Uterus (tissue), 4 donors: ENCODE data around the gene SPTAN1. TPM values are rescaled to one million over a fixed set of nuclear protein-coding genes. Genes with fewer than 3 reads are reported as not detected.

Experiments
- DNase-seq, 2 donors: peaks; one replicate each; pipeline ENCODE4 v3.0.0-alpha.2; 2019 to 2020
- H3K27ac ChIP-seq, 2 donors: fragments of 200-600 bp; sonication (generic); 1 replicate in 1 of 2; 2 replicates in 1 of 2; pipeline ENCODE4 v1.5.1; 2016 to 2018
- H3K27me3 ChIP-seq, 2 donors: fragments of 200-600 bp; sonication (generic); one replicate each; pipeline ENCODE4 v1.5.1; 2018 to 2019; ENCODE audit warnings: control low read depth in 1 of 2
- H3K36me3 ChIP-seq, 2 donors: fragments of 200-600 bp; sonication (generic); one replicate each; pipeline ENCODE4 v1.5.1; 2019; ENCODE audit warnings: control low read depth in 1 of 2
- H3K4me1 ChIP-seq, 2 donors: fragments of 200-600 bp; sonication (generic); one replicate each; pipeline ENCODE4 v1.5.1; 2018 to 2019; ENCODE audit warnings: control low read depth in 1 of 2
- H3K4me3 ChIP-seq, 2 donors: fragments of 200-600 bp; sonication (generic); 1 replicate in 1 of 2; 2 replicates in 1 of 2; pipeline ENCODE4 v1.5.1; 2018 to 2019; ENCODE audit warnings: mild to moderate bottlenecking in 1 of 2
- H3K9me3 ChIP-seq, 2 donors: fragments of 200-600 bp; sonication (generic); one replicate each; pipeline ENCODE4 v1.5.1; 2019; ENCODE audit warnings: control low read depth in 1 of 2
- POLR2A ChIP-seq, 2 donors: fragments of 450-650 bp; IDR thresholded peaks; one replicate each; pipeline ENCODE4 v1.6.1; 2016; ENCODE audit warnings: antibody characterized with exemption in 2 of 2, mild to moderate bottlenecking in 1 of 2, moderate library complexity in 1 of 2
- intact Hi-C: fragments of 100-400 bp; cut with DNase I; formaldehyde crosslinking; loops from one replicate; pipeline ENCODE4 v1.15.1; 2023; ENCODE audit warnings: low total_unique reads
- total RNA-seq, 4 donors: library from RNA; depleted of rRNA in 3 of 4; stranded (reverse); fragments of >200 nt in 3 of 4; gene quantifications; one replicate each; pipeline versions ENCODE4 v1.1.0 to v1.2.4, GENCODE V29; 2014 to 2023
- TF ChIP-seq, protein P1 (sequence below), 4 experiments: fragments of 200-600 bp in 2 of 4; fragments of 450-650 bp in 2 of 4; sonication (generic) in 2 of 4; IDR thresholded peaks; one replicate each; pipeline ENCODE4 v1.5.1; 2016 to 2019; ENCODE audit warnings: antibody characterized with exemption in 4 of 4, mild to moderate bottlenecking in 2 of 4, moderate library complexity in 1 of 4
- donor health status: DM: yes; HTN: yes; CAD: no.

Gene SPTAN1
- total RNA-seq, 4 donors from 2014 or later = 244 to 521 (median 335) TPM

DNA sequence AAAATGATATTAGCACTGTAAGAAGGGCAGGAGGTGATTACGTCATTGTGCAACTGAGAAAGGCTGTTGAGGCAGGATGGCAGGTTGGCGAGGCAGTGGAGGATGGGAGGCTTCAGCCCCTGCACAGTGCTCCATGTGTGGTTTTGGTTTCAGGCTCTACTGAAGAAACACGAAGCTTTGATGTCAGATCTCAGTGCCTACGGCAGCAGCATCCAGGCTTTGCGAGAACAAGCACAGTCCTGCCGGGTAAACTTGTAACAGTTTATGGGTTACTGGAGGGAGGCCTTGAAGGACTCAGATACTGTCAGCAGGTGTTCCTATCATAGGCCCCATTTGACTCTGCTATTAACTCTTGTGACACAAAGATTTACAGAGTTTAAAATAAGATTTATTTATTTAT, 35.1 kb downstream of the SPTAN1 start:
- DNase-seq = no peak
- TF ChIP-seq, protein P1, sequence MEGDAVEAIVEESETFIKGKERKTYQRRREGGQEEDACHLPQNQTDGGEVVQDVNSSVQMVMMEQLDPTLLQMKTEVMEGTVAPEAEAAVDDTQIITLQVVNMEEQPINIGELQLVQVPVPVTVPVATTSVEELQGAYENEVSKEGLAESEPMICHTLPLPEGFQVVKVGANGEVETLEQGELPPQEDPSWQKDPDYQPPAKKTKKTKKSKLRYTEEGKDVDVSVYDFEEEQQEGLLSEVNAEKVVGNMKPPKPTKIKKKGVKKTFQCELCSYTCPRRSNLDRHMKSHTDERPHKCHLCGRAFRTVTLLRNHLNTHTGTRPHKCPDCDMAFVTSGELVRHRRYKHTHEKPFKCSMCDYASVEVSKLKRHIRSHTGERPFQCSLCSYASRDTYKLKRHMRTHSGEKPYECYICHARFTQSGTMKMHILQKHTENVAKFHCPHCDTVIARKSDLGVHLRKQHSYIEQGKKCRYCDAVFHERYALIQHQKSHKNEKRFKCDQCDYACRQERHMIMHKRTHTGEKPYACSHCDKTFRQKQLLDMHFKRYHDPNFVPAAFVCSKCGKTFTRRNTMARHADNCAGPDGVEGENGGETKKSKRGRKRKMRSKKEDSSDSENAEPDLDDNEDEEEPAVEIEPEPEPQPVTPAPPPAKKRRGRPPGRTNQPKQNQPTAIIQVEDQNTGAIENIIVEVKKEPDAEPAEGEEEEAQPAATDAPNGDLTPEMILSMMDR (IDR thresholded peaks at IDR 0.05) = no peak
- no peak for TF ChIP-seq POLR2A (IDR thresholded peaks at IDR 0.05)
- Histone ChIP-seq H3K36me3 (no peaks in the 10 kb centered on the region), H3K4me3 (no peak overlapping the region), H3K27ac (no peak overlapping the region), H3K4me1 (no peaks in the 10 kb centered on the region), H3K27me3 (no peaks in the 10 kb centered on the region), H3K9me3 (no peaks in the 10 kb centered on the region)
- intact Hi-C loops = no loop called here

DNA sequence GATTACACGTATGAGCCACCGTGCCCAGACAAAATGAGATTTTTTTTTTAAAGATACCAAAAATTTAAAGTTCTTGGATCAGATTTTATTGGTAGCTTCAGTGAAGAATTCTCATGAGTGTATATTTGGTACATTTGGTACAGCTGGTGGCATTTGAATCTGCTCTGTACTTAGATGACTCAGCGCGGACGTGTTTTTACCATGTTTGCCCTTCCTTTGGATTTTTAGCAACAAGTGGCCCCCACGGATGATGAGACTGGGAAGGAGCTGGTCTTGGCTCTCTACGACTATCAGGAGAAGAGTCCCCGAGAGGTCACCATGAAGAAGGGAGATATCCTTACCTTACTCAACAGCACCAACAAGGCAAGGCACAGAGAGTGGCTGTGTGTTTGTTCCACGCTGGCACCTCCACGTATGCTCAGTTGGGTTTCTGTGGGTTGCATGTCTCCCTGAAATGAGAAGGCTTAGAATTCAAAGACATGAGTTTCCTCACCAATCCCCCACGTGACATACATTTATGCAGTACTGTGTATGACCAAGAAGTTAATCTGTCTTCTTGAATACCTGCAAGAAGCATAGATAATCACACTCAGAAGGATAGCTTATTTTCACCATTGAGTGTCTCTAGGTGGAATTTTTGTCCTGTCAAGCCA, 36.3 kb downstream of the SPTAN1 start:
- Histone ChIP-seq H3K4me1 (no peaks in the 10 kb centered on the region), H3K4me3 (no peak overlapping the region), H3K36me3 (no peaks in the 10 kb centered on the region), H3K27me3 (no peaks in the 10 kb centered on the region), H3K9me3 (no peaks in the 10 kb centered on the region), H3K27ac (no peak overlapping the region)
- no peak for DNase-seq
- intact Hi-C loops = no loop called here
- TF ChIP-seq, protein P1 (IDR thresholded peaks at IDR 0.05) = no peak
- no peak for TF ChIP-seq POLR2A (IDR thresholded peaks at IDR 0.05)

DNA sequence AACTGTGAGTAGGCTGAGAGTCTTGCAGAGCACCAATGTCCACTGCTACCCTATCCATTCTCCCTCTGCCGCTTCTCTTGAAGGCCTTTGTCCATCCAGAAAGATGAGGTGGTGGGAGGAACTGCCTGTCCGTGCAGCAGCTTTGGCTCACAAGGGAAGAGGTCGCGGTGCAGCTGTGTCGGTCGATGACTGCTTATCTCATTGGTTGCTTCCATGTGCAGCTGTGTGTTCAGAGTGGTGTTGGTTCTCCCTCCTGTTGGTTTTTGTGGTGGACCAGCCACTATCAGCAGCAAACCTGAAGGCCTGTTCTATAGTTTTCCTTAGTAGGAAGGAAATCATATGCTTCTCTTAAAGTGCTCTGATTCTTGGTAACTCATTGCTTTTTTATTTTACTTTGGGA, 40.7 kb downstream of the SPTAN1 start:
- TF ChIP-seq POLR2A (IDR thresholded peaks at IDR 0.05) = no peak
- TF ChIP-seq, protein P1 (IDR thresholded peaks at IDR 0.05) = no peak
- no peak overlapping the region for H3K27ac ChIP-seq
- no peaks in the 10 kb centered on the region for H3K9me3 ChIP-seq
- no peak for DNase-seq
- intact Hi-C loops = no loop called here
- no peaks in the 10 kb centered on the region for H3K36me3 ChIP-seq
- no peaks in the 10 kb centered on the region for H3K4me1 ChIP-seq
- no peak overlapping the region for H3K4me3 ChIP-seq
- H3K27me3 ChIP-seq = no peaks in the 10 kb centered on the region

DNA sequence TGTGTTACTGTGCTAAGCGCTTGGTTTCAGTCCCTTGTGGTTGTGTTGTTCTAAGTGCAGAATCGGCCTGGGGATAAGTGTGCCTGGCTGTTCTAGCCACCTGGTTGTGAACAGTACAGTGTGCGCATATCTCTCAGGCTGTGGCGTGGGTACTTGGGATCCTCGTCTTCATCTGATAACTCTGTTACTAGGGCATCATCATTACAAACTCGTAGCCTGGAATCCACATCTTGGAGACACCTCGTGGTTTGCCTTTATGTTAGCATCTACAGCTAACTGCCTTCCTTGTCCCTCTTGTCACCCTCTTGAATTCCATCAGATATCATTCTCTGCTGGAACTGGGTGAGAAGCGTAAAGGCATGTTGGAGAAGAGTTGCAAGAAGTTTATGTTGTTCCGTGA, 41.5 kb downstream of the SPTAN1 start:
- Histone ChIP-seq H3K36me3 (no peaks in the 10 kb centered on the region), H3K27me3 (no peaks in the 10 kb centered on the region), H3K27ac (no peak overlapping the region), H3K4me3 (no peak overlapping the region), H3K4me1 (no peaks in the 10 kb centered on the region), H3K9me3 (no peaks in the 10 kb centered on the region)
- TF ChIP-seq, protein P1 (IDR thresholded peaks at IDR 0.05) = no peak
- no peak for TF ChIP-seq POLR2A (IDR thresholded peaks at IDR 0.05)
- DNase-seq = no peak
- intact Hi-C loops = no loop called here

DNA sequence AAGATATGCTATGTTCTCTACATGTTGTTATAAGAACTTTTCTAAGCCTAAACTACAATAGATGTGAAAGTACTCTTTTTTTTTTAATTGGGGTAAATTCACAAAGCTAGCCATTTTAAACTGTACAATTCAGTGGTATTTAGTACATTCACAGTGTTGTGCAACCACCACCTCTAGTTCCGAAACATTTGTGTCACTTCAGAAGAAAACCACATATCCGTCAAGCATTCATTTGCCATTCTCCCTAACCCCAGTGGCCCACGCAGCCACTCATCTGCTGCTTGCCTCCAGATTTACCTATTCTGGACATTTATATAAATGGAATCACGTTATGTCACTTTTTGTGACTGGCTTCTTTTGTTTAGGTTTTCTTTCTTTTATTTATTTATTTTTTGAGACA, 43.1 kb downstream of the SPTAN1 start:
- H3K4me3 ChIP-seq = no peak overlapping the region
- H3K4me1 ChIP-seq = no peaks in the 10 kb centered on the region
- no peaks in the 10 kb centered on the region for H3K27me3 ChIP-seq
- TF ChIP-seq POLR2A (IDR thresholded peaks at IDR 0.05) = no peak
- TF ChIP-seq, protein P1 (IDR thresholded peaks at IDR 0.05) = no peak
- no peaks in the 10 kb centered on the region for H3K9me3 ChIP-seq
- H3K27ac ChIP-seq = no peak overlapping the region
- intact Hi-C loops = no loop called here
- no peak for DNase-seq
- H3K36me3 ChIP-seq = no peaks in the 10 kb centered on the region
